Erythroblast (primary cell): ENCODE results near the gene MAP2K6.

Source experiments
- GATA1 ChIP-seq: IDR thresholded peaks from 2 replicates; pipeline ENCODE4 v1.6.1; 2011; ENCODE audit warnings: low read depth, mild to moderate bottlenecking, control low read depth, low read length, moderate library complexity
- POLR2A ChIP-seq: IDR thresholded peaks from 2 replicates; pipeline ENCODE4 v1.6.1; 2011; ENCODE audit warnings: mild to moderate bottlenecking, low read length

DNA sequence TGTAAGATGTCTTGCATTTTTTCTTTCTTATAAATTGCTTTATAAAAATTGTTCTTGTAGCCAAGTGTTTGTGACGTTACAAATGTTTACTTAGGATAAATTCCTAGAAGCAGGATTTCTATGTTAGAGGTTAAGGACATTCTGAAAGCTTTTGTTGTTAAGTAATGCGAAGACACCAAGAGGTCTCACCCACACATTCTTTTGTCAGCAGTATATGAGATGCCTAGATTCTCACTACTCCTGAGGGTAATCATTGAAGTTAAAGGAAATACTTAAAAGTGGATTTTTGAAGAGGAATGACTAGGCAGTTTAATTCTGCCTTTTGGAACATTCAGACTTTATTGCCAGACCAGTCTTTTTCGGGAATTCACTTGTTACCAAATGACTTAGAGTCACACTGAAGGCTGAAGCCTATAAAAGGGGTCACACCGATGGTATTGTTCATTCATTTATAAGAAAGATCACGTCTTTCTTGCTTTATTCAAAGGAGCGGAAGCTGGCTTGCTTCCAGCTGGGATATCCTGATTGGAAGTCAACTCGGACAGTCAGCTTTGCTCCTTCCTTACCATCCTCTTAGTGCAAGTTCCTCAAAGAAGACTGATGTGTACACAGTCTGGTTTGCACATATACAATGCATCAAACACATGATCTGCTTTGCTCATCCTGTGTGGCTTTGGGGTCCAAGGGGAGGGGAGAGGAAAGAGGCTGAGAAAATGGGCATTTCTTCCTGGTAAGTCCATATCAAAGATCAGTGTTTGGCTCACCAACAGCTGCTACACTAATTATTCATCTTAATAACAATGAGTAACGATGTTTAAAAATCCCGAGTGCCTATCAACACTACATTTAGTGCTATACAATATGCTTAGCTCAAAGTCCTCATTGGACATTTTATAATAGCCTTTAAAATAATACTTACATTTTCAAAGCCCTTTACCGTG is 160.0 kb downstream of the MAP2K6 start:
- no peak for TF ChIP-seq POLR2A
- TF ChIP-seq GATA1 = no peak
